HG03469 (cell line): ENCODE results near the gene PDGFC.

ENCODE experiments used
- ATAC-seq: cut with Tn5 transposase; IDR thresholded peaks from one replicate; pipeline ENCODE4 v1.9.1; 2021; ENCODE audit warnings: mild to moderate bottlenecking, moderate library complexity, moderate number of reproducible peaks; ENCODE audit not compliant: unreplicated experiment

The PDGFC gene, protein sequence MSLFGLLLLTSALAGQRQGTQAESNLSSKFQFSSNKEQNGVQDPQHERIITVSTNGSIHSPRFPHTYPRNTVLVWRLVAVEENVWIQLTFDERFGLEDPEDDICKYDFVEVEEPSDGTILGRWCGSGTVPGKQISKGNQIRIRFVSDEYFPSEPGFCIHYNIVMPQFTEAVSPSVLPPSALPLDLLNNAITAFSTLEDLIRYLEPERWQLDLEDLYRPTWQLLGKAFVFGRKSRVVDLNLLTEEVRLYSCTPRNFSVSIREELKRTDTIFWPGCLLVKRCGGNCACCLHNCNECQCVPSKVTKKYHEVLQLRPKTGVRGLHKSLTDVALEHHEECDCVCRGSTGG

DNA sequence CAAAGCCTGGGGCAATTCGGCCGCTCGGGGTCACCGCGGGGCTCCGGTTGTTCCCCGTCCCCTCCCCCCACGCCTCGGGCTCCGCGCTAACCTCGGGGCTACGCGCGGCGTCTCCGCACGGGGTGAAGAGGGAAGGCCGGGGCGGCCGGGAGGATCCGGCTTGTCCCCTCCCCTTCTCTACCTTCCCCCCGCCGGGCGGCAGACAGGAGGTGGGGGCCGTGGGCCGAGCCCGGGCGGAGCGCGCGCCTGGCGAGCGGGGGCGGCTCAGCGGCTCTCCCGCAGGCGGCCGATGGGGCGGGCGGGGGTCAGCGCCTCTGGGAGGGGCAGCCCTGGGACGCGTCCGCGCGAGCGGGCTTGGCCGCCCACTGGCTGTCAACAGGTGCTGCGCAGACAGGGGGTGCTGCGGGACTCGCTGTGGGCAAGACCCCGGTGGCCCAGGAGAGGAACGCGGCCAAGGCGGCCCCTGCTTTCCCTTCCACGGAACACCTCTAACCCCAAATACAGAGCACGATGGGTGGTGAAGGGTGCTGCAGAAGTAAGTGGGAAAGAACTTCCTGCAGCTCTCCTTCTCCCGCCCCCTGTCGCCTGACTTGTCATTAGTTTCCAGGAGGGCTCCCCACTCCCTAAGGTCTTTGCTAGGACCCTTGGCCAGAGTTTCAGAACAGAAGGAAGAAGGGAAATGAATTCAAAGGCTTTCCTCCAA, at the start of gene PDGFC:
Gene PDGFC (minus strand): TSS at position 124 of the 703 bp plus-strand sequence. CDS start 896 bp downstream, outside the sequence.
- ATAC-seq = no peak

DNA sequence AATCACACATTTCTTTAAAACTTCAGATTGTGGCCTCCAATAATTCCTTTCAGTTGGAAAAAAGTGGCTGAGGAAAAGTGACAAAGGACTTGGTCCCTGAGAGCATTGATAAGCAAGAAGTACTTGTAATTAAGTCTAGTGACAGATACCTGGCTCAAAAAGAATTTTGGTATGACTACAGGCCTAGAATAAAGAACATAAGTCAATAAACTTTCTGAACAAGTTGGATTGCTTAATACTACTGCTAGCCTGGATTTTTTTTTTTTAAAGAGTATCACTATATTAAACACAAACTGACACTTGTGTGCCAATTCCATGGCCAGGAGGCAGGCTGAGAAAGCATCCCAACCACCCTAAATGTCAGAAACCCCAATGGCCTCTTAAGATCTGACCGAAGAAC, 49.3 kb upstream of the PDGFC start:
- no peak for ATAC-seq

DNA sequence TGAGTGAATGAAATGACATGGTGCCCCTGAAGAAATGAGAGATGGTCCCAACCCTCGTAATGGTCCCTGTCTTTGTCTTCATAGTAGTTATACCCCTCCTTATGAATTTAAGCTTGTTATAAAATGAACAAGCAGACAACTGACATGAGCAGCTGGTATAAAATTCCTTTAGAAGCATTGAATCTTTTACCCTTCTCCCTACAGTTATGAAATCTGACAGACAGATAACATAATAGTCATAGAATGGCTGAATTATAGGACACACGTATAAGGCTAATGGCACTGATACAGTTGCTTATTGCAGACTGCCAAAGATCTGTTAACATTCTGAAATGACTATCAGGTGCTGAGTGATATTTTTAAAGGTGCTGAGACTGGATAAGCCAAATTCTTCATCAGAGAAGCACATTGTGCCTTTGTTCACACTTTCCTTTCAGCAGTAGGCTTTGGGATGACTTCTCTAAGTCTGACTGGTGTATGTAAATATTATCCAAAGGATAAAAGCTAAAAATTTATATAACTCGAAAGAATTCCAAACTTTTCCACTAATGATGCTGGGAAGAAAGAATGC, 47.4 kb upstream of the PDGFC start:
- no peak for ATAC-seq

DNA sequence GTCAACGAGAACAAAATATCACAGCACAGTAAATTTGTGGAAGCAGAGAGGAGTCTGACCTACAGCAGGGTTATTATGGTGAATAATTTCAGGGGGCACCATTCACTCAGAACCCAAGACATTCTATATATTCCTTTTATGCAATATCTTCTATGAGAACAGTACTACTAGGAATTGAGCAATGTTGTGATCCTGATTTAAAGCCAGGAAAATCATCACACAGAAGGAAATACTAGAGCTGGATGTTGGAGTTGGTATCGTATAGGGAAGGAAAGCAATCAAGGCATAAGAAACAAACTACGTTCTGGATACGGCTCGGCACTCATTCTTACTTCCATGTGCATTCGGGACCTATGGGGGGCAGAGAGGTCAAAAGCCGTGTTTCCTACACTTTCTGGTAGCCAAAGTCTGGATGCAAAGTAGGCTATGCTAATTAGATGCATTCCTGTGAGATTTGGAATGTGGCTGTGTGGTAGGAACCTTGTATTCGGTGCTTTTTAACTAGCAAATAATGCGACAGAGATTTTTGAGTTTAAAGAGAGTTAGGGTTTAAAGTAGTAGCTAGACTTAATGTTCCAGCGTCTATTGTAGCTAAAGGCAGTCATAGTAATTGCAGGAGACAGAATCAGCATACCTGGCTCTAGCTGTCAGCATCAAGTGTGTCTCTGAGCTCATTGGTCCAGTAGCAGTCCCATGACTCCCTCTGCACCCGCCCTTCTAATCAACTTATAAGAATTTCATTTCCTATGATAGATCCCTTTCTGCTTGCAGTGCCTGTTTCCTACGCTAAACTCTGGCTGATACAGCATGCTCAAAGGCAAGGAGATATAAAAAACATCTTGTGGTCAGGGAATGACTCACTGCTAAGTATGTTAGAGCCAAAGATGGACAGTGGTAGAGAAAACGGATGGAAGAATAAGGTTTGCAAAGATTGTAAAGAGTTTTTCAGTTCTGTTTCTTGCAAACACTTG, 43.3 kb upstream of the PDGFC start:
- ATAC-seq = no peak

DNA sequence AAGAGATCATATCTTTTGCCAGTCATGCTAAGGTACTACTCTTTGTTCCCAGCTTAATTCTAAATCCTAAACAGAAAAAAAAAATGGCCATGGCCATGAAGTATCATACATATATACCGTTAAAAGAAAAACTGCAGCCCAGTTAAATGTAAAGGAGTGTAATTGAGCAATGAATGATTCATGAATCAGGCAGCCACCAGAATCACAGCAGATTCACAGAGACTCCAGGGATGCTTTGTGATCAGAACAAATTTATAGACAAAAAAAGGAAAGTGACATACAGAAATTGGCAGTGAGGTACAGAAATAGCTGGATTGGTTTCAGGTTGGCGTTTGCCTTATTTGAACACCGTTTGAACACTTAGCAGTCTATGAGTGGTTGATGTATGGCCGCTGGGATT, 42.1 kb upstream of the PDGFC start:
- no peak for ATAC-seq

DNA sequence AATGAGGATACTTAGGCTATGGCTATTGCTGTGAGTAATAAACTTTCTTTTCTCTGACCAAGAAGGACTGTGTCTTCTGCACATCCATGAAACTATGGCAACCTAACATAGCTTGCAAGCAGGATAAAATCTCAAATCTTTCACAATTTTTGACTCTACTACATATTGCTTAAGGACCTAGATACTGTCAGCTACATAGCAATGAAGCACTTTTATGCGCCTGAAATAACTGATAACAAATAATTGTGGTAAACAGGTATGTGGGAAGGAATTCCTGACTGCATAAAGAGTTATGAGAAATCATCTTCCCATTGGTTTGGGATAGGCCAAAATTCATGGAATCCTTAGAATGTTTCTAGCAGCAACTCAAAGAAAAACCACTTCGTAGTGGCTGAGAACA, 41.2 kb upstream of the PDGFC start:
- no peak for ATAC-seq

DNA sequence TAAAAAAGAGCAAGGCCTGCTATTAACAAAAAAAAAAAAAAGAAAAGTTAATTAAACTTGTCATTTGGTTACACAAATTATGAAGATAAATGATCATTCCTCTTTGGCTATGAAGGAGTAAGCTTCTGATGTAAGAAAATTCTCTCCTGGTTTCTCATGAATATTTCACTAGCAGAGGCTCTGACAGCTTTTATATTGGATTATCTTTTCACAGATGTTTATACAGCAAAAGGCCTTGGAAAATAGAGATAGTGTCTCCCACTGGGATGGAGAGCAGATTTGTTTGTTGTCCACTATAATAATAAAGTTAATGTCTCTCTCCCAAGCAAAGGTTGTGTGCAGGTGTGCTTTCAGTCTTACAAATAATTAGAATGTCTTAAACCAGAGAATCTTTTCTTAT, 40.7 kb upstream of the PDGFC start:
- ATAC-seq = no peak

DNA sequence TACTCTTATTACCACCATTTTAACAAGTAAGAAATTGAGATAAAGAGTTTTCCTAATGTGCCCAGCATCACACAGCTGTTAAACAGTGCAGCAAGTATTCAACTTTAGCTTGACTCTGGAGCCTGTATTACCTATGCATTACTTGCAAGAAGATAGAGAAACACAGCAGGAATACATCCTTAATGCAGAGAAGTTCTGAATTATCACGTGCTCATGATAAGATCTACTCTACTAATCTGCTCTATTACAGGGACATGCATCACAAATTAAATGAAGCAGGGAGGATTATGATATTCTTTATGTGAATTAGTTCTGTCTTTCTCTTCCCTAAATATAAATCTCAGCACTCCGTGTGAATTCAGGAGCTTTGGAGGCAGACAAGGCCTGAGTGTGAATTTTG, 39.0 kb upstream of the PDGFC start:
- ATAC-seq = no peak

DNA sequence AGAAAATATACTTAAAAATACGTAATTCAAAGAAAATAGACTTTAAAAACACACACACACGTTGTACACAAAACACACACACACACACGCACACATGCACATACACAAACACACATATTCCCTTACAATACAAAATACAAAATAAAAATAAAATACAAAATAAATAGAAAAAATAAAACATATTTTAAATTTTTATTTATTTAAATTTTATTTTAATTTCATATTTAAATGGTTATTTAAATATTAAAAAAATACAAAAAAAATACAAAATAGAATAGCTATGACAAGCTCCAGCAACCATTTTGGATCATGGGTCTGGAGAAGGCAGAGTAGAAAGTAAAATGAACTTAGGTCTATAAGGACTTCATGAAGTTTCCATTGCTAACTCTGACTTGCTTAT, 34.2 kb upstream of the PDGFC start:
- ATAC-seq = no peak

DNA sequence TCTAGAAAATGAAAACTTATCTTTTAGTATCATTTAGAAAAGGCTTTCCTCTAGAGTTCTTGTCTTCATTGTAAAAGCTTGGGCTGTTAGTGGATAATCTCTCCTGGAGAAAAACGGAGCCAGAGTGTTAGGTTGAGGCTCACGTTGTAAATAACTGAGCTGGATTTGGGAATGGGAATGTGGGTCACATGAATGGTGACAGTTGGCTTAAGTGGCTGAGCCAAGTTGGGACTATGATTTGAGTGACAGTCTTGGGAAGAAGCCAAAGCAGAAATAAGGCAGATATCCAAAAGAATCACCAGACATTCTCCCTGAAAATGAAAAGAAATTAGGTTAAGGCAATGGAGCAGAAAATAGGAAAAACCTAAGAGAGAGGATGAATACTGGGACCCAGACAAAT, 33.6 kb upstream of the PDGFC start:
- no peak for ATAC-seq

DNA sequence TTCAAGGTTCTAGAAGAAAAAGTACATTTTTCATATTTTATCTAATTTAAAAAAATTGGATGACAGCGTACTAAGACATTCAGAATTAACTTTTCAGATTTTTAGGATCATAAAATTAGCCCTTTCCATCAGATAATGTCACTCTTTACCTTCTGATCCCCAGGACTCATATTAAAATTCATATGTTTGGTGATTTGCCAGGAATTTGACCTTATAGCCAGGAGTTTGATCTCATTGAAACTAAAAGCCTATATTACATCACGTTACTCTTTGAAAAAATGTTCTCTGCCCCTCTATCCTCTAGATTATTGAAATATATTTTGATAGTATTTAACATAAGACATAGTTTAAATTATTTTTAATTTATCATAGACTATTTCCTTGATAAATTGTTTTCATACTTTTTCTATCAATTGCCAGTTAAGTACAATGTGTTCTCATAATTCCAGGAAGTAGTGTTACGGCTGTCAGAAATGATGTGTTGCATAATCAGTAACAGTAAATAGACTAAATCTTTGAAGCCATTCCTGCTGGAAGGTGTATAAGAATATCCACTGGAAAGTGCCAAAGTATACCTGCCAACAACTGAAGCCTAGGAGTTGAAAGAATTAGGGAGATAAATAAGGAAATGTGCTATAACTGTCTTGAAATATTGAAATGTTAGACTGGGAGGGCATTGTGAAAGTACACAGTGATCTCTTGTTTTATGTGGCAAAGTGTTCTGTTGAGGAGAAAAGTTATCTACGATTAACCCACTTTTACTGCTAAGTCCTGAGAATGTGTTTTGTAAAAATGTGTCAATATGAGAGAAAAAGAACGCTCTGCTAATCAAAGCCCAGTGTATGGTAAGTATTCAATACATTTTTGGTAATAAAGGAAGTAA, 32.9 kb upstream of the PDGFC start:
- ATAC-seq = no peak

DNA sequence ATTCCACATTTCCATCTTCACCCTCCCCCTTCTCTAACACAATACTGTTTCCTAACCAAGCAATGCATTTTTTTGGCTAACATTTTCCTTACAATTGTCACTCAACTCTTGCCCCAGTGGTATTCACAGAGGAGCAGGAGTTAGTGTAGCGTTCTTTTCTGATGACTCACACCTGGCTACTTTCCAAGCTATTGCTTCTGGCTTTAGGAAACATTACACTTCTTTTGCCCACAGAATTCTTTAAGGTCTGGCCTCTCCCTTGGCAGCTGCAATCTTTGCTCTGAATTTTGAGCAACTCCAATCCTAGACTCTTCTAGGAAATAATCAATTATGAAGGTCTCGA, 27.5 kb upstream of the PDGFC start:
- no peak for ATAC-seq

DNA sequence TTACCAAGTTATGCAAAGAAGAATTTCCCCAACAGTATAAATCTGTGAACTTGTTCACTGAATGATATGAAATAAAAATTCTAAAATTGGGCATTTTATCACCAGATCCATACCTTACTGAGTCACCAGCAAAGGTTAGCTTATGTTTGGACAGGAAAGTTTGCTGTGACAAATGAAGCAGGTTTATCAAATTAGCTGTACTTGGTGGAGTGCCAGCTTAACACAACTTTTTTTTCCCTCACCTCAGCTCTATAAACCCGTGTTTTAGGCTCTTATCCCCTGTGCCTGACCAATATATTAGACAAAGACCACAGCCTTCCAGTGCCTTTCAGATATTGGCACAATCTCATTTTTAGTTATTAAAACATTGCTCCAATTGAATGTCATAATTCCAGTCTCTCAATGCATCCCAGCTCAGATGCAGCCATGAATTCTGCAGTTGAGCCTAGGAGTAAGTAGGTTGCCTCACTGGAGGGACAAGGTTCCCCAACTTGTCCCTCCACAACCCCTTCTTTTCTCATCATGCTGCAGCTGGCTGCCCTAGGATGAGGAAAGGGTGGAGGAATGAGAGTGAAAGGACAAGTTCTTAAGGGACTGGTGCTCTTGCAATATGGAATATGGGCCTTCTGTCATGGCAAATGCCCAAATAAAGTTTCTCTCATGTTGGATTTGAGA, 27.0 kb upstream of the PDGFC start:
- no peak for ATAC-seq

DNA sequence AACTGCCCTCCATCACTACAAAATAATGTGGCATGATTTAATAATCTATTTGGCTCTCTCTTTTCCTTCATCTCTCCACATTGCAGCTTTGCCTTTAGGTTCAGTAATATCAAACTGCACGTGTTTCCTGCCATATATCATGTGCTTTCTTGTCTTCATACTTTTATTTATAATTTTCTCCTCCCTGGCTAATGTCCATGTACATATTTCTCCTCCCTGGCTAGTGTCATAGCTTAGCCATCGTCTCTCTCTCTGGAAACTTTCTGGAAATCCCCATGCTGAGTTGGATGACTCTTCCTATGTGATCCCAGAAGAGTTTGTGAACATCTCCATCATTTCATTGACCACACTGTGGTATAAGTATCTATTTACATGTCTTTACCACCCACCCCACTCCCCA, 21.3 kb upstream of the PDGFC start:
- no peak for ATAC-seq

DNA sequence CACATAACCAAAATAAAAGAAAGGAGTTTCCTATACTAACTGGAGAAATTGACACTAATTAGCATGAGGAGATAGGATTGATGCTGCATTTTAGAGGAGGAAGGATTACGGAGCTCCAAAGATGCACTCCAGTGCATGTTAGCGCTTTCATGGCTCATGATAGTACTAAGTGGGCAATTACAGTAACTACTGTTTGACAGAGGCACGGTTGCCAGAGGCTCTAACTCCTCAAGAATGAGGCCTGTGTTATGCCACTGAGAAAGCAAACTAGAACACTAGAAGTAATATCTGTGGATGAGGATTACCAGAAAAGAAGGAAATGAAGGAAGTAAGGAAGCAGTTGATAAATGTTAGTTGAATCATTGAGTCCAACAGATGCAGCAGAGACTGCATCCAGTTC, 19.6 kb upstream of the PDGFC start:
- ATAC-seq = no peak

DNA sequence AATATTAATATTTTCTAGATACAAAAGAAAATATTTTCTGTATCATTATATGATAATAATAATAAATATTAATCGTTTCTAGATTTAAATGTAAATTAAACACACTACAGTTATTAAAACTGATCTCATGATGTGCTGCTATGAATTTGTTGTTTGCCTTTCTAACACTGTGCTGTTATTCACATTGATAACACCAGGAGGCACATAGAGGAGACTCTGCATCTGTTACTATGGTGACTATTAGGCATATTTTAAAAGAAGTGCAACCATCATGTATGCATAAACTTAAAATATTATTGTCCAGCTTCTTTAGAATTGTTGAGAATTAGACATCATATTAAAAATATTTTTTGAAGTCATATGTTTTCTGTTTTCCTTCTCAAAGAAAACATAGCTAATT, 11.8 kb upstream of the PDGFC start:
- no peak for ATAC-seq

DNA sequence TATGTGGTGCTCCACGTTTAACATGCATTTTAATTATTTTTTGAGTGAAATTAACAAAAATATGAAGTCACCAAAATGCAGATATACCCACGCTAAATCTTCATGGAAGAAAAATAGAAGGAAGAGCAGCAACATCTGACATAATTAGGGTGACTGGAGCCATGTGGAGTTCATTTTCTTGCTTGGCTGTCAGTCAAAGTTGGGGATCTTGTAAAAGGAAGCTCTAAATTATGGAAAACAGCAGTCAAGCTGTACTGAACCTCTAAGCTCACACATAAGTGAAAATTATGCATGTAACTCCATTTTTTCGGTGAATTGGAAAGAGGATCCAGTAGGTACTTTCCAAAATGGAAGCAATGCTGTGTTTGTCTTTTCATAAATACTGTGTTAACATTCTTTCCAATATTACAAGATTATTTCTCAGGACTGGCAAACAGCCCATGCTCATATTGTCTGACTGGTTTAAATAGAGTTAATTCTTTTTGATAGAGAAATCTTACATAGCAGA, 9.7 kb upstream of the PDGFC start:
- no peak for ATAC-seq

DNA sequence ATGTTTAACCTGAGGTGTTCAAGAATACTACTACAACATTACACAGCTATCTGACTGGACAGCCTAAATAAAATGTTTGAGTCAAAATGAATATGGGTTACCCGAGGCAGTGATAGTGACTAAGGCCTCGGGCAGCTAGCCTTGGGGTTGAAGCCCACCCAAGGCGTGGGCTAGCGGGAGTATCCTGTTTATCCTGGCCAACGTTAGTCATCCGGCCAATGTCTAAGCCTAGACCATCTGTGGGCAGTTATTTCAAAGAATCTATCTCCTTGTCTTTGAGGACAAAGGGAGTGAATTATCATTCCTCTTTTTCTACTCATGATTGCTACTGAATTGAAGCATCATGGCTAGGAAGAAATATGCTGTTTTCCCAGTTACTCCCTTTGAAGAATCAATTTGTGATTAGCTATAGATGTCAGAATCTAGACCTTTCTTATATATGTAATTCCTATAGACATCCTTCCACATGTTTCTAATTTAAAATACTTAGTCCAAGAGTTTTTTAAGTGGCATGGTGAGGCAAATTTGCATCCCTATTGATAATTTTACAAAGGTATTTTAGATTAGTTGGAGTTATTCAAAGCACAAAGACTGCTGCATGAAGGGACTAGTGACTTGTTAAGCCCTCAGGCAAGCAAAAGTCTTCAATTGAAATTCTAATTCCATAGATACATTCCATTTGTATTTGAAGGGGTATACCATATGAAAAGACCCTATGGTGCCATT, 6.0 kb upstream of the PDGFC start:
- ATAC-seq = no peak

DNA sequence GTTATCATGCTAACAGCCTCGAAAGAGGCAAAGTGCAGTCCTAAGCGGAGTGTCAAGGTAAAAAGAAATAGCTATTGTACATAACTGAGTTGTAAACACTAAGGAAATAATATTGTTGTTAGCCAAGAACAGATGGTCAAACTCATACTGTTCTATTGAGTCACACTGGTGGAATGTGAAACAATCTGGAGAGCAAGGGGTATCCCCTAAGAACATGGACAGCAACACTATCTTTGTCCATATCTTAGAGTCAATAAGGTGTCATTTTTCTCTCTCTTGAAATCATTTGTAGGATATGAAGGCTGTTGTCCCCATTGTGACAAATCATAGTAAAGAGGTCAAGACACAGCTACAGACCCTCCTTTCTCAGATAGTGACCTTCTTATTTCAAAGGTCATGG, 4.5 kb upstream of the PDGFC start:
- no peak for ATAC-seq
